GM13976 (cell line): ENCODE data around the gene CERK.
"Not testable (repeated sequence)": the region's sequence is repeated elsewhere in the genome, so short reads cannot be mapped to it uniquely, and the experiment has no call there.

Source experiments
- DNase-seq: peaks from one replicate; pipeline ENCODE4 v3.0.0; 2012; ENCODE audit warnings: low spot score
- in situ Hi-C: fragments of 300-500 bp; cut with MboI; formaldehyde crosslinking; loops from one replicate; pipeline ENCODE4 v1.12.0; 2022; ENCODE audit warnings: low sequenced_read_pairs, mixed read lengths, inconsistent platforms; ENCODE audit not compliant: unreplicated experiment
- TF ChIP-seq, protein P1 (sequence below): IDR thresholded peaks from 2 replicates; pipeline ENCODE4 v1.5.1; 2012; ENCODE audit warnings: borderline replicate concordance, mild to moderate bottlenecking; ENCODE audit not compliant: insufficient read depth; ENCODE audit errors: extremely low read depth, missing control alignments, control extremely low read depth

The CERK gene

DNA sequence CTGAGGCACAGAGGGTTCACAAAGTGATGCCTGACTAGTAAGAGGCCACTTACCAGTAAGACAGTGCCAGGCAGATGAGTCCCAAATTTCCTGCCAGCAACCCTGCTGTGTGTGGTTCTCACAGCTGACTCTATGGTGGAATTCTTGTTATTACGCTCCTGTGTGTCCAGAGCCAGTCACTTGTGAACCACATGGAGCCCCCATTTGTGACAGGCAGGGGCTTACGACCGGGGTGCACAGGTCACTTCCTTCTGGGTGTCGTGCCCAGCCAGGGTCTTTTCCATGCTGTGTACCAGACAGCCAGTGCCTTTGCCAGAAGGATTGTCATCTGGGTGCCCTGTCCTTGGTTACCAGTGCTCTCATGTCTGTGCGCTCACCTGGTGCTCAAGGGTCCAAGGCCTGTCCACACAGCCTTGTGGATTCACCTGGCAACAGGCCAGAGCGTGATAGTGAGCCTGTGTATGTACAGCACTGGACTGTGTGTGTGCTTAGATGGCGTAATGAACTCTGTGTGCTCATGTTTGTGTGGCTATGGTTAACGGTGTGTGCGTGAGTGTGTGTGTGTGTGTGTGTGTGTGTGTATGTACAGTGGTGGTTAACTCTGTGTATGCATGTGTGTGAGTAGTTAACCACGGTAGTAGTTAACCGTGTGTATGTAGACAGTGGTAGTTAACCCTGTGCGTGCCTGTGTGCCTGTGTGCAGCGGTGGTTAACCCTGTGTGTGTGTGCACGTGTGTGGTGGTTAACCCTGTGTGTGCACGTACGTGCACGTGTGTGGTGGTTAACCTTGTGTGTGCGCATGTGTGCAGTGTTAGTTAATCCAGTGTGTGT, 99.2 kb downstream of the CERK start:
- no peak for DNase-seq
- TF ChIP-seq, protein P1, sequence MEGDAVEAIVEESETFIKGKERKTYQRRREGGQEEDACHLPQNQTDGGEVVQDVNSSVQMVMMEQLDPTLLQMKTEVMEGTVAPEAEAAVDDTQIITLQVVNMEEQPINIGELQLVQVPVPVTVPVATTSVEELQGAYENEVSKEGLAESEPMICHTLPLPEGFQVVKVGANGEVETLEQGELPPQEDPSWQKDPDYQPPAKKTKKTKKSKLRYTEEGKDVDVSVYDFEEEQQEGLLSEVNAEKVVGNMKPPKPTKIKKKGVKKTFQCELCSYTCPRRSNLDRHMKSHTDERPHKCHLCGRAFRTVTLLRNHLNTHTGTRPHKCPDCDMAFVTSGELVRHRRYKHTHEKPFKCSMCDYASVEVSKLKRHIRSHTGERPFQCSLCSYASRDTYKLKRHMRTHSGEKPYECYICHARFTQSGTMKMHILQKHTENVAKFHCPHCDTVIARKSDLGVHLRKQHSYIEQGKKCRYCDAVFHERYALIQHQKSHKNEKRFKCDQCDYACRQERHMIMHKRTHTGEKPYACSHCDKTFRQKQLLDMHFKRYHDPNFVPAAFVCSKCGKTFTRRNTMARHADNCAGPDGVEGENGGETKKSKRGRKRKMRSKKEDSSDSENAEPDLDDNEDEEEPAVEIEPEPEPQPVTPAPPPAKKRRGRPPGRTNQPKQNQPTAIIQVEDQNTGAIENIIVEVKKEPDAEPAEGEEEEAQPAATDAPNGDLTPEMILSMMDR = no peak

DNA sequence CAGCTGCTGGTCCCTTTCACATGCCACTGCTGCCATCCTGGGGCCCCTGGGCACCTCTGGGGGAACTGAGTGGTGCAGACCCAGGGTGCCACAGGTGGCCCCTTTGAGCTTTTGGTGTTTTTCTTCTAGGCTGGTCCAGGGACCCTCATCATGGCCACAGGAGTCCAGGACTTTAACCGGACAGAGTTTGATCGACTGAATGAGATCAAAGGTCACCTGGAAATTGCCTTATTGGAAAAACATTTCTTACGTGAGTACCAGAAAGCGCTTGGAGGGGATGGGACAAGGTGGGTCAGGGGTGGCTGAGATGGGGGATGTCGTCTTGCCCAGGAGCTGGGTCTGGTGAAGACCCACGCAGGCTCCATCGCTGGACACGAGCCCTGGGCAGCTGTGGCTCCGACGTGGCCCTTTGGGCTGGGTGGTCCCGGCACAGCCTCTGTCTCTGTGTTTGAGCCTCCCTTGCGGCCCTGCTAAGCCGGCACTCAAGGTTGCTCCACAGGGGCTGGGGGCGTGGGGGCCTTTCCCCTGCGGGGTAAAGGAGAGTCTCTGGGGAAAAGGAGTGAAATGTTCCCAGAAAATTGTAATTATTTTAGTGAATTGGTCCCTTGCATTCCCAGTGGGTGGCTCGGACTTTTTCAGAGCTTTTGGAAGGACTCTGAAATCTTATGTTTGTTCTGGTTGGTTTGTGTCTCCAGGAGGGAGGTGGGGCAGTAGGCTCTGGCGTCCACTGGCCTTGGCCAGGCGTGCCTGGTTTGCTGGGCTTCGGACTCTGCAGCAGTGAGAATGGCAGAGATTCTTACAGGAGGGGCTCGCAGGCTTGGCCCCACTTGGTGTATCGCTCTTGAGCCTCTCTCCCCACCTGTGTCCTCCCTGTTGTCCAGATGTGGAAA, 100.1 kb downstream of the CERK start:
- in situ Hi-C loops = no loop called here
- TF ChIP-seq, protein P1 = no peak
- DNase-seq = no peak

More for the DNA sequence above, 99.2 kb downstream of the CERK start:
- in situ Hi-C loops = no loop called here

DNA sequence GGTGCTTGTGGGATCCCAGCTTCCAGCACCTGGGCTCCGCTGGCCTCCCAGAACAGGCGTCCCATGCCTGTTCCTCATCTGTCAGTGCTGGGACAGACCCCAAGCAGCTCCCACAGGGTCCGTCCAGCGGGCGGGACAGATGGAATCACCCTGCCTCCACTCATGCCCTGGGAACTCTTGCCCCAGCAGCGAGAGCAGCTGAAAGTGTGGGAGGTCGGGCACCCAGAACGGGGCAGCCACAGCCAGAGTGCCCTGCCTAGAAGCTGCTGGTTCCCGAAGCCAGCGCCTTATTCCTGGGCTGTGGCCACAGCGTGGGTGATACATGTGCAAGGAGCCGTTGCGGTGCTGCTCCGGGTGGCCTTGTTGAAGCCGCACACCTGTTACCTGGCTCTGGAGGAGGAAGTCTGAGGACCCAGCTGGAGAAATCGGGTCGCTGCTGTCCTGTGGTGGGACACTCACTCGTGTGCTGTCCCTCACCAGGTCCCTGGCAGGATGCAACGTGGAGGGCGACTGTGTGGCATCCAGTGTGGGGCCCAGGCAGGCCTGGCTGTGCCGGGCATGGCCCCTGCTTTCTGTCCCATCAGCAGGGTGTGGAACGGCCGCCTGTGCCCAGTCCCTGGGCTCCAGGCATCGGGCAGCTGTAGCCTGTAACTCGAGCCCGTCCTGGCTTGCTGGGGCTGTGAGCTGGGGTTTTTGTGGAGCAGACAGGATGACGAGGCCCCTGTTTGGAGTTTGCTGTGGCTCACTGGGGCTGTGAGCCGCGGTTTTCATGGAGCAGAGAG, 101.6 kb downstream of the CERK start:
- in situ Hi-C loops = no loop called here
- TF ChIP-seq, protein P1 = no peak
- DNase-seq = no peak

DNA sequence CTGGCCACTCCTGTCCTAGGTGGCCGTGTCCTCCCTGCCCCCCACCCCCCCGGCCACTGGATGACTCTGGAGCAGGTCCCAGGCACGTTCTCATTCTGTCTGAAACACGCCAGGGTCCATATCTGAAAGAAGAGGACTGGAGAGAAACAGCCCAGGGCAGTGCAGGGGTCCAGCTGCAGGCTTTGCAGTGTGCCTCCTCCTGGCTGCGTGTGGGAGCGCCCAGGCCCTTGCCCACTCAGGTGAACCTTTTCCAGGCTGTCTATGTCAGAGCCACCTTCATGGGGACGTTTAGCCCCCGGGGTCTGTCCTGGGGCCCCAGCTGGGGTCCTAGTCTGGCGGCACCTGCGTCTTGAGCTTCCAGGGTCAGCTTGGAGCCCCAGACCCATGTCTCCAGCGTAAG, 102.3 kb downstream of the CERK start:
- no peak for DNase-seq
- TF ChIP-seq, protein P1 = no peak
- in situ Hi-C loops = no loop called here

DNA sequence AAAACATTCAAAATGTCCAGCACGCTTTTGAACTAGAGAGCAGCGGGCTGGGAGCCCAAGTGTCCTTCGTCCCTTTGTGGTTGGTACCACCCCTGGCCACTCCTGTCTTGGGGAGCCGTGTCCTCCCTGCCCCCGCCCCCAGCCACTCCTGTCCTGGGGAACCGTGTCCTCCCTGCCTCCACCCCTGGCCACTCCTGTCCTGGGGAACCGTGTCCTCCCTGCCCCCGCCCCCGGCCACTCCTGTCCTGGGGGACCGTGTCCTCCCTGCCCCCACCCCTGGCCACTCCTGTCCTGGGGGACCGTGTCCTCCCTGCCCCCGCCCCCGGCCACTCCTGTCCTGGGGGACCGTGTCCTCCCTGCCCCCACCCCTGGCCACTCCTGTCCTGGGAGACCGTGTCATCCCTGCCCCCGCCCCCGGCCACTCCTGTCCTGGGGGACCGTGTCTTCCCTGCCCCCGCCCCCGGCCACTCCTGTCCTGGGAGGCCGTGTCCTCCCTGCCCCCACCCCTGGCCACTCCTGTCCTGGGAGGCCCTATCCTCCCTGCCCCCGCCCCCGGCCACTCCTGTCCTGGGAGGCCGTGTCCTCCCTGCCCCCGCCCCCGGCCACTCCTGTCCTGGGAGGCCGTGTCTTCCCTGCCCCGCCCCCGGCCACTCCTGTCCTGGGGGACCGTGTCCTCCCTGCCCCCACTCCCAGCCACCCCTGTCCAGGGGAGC, 102.9 kb downstream of the CERK start:
- in situ Hi-C loops, DNase-seq: not testable (repeated sequence)
